ENCODE measurements around the gene MTHFD1. TPM values are rescaled to one million over a fixed set of nuclear protein-coding genes. Genes with fewer than 3 reads are reported as not detected.
"Not testable (repeated sequence)": the region's sequence is repeated elsewhere in the genome, so short reads cannot be mapped to it uniquely, and the experiment has no call there.

The MTHFD1 gene
- total RNA-seq, 1 experiment from 2014 or later, result 109 TPM

- not testable (repeated sequence) for H3K27ac ChIP-seq; DNase-seq; H3K27me3 ChIP-seq; H3K4me1 ChIP-seq; H3K9me3 ChIP-seq (replicated peaks); H3K4me3 ChIP-seq
- H3K36me3 ChIP-seq, result peaks cover 41% of the 10 kb centered on the region
Measured at GRCh38 chr14:64393189-64393726, 5.1 kb downstream of the MTHFD1 start.

GRCh38 chr14:64394423-64394822 is 6.3 kb downstream of the MTHFD1 start:
- no peak overlapping the region for H3K4me3 ChIP-seq
- peaks cover 39% of the 10 kb centered on the region for H3K36me3 ChIP-seq
- no peaks in the 10 kb centered on the region for H3K4me1 ChIP-seq
- no peaks in the 10 kb centered on the region for H3K27me3 ChIP-seq
- H3K9me3 ChIP-seq (replicated peaks), result no peaks in the 10 kb centered on the region
- DNase-seq, result no peak
- H3K27ac ChIP-seq, result no peak overlapping the region

- H3K27me3 ChIP-seq, result no peaks in the 10 kb centered on the region
- H3K9me3 ChIP-seq (replicated peaks), result no peaks in the 10 kb centered on the region
- DNase-seq, result no peak
- H3K36me3 ChIP-seq, result peaks cover 34% of the 10 kb centered on the region
- H3K4me1 ChIP-seq, result no peaks in the 10 kb centered on the region
- no peak overlapping the region for H3K4me3 ChIP-seq
- no peak overlapping the region for H3K27ac ChIP-seq
Measured at GRCh38 chr14:64394977-64395633, 7.0 kb downstream of the MTHFD1 start.

- no peak for DNase-seq
- Histone ChIP-seq H3K9me3 (replicated peaks) (no peaks in the 10 kb centered on the region), H3K27me3 (no peaks in the 10 kb centered on the region), H3K36me3 (peaks cover 24% of the 10 kb centered on the region), H3K4me3 (no peak overlapping the region), H3K27ac (no peak overlapping the region), H3K4me1 (no peaks in the 10 kb centered on the region)
Measured at GRCh38 chr14:64400829-64401459, 12.8 kb downstream of the MTHFD1 start.

- no peaks in the 10 kb centered on the region for H3K4me1 ChIP-seq
- DNase-seq, result no peak
- H3K36me3 ChIP-seq, result peaks cover 29% of the 10 kb centered on the region
- H3K9me3 ChIP-seq (replicated peaks), result no peaks in the 10 kb centered on the region
- no peaks in the 10 kb centered on the region for H3K27me3 ChIP-seq
- H3K4me3 ChIP-seq, result no peak overlapping the region
- no peak overlapping the region for H3K27ac ChIP-seq
Measured at GRCh38 chr14:64401949-64402348, 13.8 kb downstream of the MTHFD1 start.

GRCh38 chr14:64405295-64405694 is 17.1 kb downstream of the MTHFD1 start:
- DNase-seq, result no peak
- Histone ChIP-seq H3K27me3 (no peaks in the 10 kb centered on the region), H3K27ac (no peak overlapping the region), H3K9me3 (replicated peaks) (no peaks in the 10 kb centered on the region), H3K4me1 (no peaks in the 10 kb centered on the region), H3K36me3 (peaks cover 34% of the 10 kb centered on the region), H3K4me3 (no peak overlapping the region)

- no peaks in the 10 kb centered on the region for H3K9me3 ChIP-seq (replicated peaks)
- H3K36me3 ChIP-seq, result peaks cover 40% of the 10 kb centered on the region
- no peak for DNase-seq
Measured at GRCh38 chr14:64407329-64407728, 19.2 kb downstream of the MTHFD1 start.

GRCh38 chr14:64409126-64409920 is 21.2 kb downstream of the MTHFD1 start:
- no peak for DNase-seq
- Histone ChIP-seq H3K27ac (no peak overlapping the region), H3K4me1 (no peaks in the 10 kb centered on the region), H3K9me3 (replicated peaks) (no peaks in the 10 kb centered on the region), H3K4me3 (no peak overlapping the region), H3K36me3 (peaks cover 46% of the 10 kb centered on the region), H3K27me3 (no peaks in the 10 kb centered on the region)

More at GRCh38 chr14:64407329-64407728, 19.2 kb downstream of the MTHFD1 start:
- Histone ChIP-seq H3K4me1 (no peaks in the 10 kb centered on the region), H3K27ac (no peak overlapping the region), H3K27me3 (no peaks in the 10 kb centered on the region), H3K4me3 (no peak overlapping the region)

- Histone ChIP-seq H3K27me3 (no peaks in the 10 kb centered on the region), H3K4me1 (no peaks in the 10 kb centered on the region), H3K27ac (no peak overlapping the region), H3K36me3 (peaks cover 51% of the 10 kb centered on the region), H3K9me3 (replicated peaks) (no peaks in the 10 kb centered on the region), H3K4me3 (no peak overlapping the region)
- no peak for DNase-seq
Measured at GRCh38 chr14:64410084-64410774, 22.1 kb downstream of the MTHFD1 start.

- Histone ChIP-seq H3K4me3 (no peak overlapping the region), H3K27ac (no peak overlapping the region), H3K9me3 (replicated peaks) (no peaks in the 10 kb centered on the region), H3K4me1 (no peaks in the 10 kb centered on the region), H3K36me3 (peaks cover 54% of the 10 kb centered on the region), H3K27me3 (no peaks in the 10 kb centered on the region)
- no peak for DNase-seq
Measured at GRCh38 chr14:64411001-64411400, 22.8 kb downstream of the MTHFD1 start.

- Histone ChIP-seq H3K36me3 (peaks cover 61% of the 10 kb centered on the region), H3K9me3 (replicated peaks) (no peaks in the 10 kb centered on the region), H3K27ac (no peak overlapping the region), H3K4me3 (no peak overlapping the region), H3K27me3 (no peaks in the 10 kb centered on the region), H3K4me1 (no peaks in the 10 kb centered on the region)
- no peak for DNase-seq
Measured at GRCh38 chr14:64412237-64412636, 24.1 kb downstream of the MTHFD1 start.

- Histone ChIP-seq H3K4me3 (no peak overlapping the region), H3K27me3 (no peaks in the 10 kb centered on the region), H3K27ac (no peak overlapping the region), H3K9me3 (replicated peaks) (no peaks in the 10 kb centered on the region), H3K4me1 (no peaks in the 10 kb centered on the region), H3K36me3 (peaks cover 80% of the 10 kb centered on the region)
- DNase-seq, result no peak
Measured at GRCh38 chr14:64416348-64416932, 28.3 kb downstream of the MTHFD1 start.

GRCh38 chr14:64417055-64417770 is 29.1 kb downstream of the MTHFD1 start:
- H3K4me3 ChIP-seq, result no peak overlapping the region
- peaks cover 81% of the 10 kb centered on the region for H3K36me3 ChIP-seq
- H3K4me1 ChIP-seq, result no peaks in the 10 kb centered on the region
- no peaks in the 10 kb centered on the region for H3K9me3 ChIP-seq (replicated peaks)
- no peak for DNase-seq
- no peak overlapping the region for H3K27ac ChIP-seq
- no peaks in the 10 kb centered on the region for H3K27me3 ChIP-seq

GRCh38 chr14:64417771-64418125 is 29.6 kb downstream of the MTHFD1 start:
- H3K4me1 ChIP-seq, result no peaks in the 10 kb centered on the region
- no peaks in the 10 kb centered on the region for H3K9me3 ChIP-seq (replicated peaks)
- H3K27ac ChIP-seq, result no peak overlapping the region
- no peak overlapping the region for H3K4me3 ChIP-seq
- no peak for DNase-seq
- H3K36me3 ChIP-seq, result peaks cover 82% of the 10 kb centered on the region
- no peaks in the 10 kb centered on the region for H3K27me3 ChIP-seq
